Measurements from ENCODE around the gene SETD9.

SETD9 gene

GRCh38 chr5:56909294-56910209, at the start of gene SETD9:
SETD9 (plus strand) TSS chr5:56909596; CDS start chr5:56909646, 50 bp downstream.
- peak; percentile 99 to 100 (median 99) for DNase-seq

- no peak for DNase-seq
Observed at GRCh38 chr5:56861893-56862485, 47.4 kb upstream of the SETD9 start.

DNA sequence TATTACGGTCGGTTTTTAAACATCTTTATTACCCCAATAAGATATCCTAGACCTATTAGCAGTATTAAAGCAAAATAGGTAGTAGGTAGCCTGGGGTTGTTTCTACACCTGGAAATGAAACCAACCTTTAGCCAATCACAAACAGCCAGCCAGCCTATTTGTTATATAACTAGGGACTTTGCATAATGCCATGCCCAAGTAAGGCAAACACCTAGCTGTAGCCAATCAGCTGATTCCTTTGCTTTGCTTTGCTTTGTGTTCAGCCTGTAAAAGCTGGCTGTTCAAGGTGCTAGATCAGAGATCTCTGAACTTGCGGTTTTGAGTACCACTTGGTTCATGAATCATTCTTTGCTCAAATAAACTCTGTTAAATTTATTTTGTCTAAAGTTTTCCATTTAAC, 46.5 kb upstream of the SETD9 start:
- no peak for DNase-seq

DNA sequence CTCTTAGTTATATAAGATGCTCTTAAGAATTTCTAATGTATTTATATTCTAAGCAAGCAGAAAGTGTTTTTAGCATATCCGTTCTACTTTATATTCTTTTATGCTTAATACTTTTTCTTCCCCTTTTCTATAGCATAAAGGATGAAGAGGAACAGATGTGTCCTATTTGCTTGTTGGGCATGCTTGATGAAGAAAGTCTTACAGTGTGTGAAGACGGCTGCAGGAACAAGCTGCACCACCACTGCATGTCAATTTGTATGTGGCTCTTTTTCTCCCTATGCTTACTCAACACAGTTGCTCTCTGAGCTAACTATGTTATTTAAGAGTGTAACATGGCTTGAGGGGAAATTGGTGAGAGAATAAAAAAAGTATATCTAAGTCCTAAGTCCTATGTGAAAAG, 37.6 kb upstream of the SETD9 start:
- no peak for DNase-seq

DNA sequence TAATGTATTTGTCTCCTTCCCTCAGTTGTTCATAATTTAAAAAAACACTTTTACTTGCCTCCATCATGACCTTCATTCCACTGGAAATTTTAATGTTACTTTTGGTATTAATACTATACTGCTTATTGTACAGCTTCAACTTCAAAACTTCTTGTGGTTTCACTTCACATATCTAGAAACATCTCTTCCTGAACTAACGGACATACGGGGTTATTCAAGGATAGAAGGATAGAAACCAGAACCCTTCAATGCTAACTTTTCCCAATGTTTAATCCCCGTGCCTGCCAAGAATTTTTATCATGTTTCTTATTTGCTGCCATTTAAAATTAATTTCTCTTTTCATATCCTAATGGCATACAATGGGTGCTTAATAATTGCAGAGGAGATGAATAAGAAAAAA, 36.3 kb upstream of the SETD9 start:
- DNase-seq, result no peak

DNA sequence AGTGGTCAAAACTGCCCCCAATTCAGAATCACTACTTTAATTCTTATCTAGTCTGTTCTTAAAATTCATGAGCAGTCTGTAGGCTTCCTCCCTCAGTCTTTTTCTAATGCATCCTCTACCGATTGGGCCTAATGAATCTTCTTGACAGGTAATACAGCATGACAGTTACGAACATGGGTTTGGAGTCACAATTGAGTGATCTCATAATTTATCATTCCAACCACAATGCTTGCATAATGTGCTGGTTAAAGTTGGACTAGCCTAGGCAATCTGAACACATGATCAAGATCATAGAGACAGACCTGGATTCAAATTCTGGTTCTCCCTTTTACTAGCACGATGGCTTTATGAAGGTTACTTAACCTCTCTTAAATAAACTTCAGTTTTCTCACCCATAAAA, 33.1 kb upstream of the SETD9 start:
- peak; percentile 39 to 68 (median 55) for DNase-seq

- no peak for DNase-seq
Observed at GRCh38 chr5:56881571-56881970, 27.8 kb upstream of the SETD9 start.

DNA sequence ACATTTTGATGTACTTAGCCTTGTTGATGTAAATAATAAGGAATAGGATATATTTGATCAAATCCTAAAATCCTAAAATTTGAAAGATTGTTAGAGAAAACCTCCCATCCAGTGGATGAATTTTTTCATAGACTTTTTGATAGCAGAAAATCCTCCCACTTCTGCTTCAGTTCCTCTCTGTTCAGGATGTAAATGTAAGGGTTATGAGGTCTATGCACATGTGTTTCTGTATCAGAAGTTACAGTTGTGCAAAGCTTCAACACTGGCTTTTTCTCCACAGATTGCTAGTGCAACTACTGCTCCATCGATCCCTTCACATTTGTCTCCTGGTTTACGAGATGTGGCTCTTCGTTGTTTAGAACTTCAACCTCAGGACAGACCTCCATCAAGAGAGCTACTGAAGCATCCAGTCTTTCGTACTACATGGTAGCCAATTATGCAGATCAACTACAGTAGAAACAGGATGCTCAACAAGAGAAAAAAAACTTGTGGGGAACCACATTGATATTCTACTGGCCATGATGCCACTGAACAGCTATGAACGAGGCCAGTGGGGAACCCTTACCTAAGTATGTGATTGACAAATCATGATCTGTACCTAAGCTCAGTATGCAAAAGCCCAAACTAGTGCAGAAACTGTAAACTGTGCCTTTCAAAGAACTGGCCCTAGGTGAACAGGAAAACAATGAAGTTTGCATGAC, 16.0 kb upstream of the SETD9 start:
- DNase-seq, result no peak

DNA sequence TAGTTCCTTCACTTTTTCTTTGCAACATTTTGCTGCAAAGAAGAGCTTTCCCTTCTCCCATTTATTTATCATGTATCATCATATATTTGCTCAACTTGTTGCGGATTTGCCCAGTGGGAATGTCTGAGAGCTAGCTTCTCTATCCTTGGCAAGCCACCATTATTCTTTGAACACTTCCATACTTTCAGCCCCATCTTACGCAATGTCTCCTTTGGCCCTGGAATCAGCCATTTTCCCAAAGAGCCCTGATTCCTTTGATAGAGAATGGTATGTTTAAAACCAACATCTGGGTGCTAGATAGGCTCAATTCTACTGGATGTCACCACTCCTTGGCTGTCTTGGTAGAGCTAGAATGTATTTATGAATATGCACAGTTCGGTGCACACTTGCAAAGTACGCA, 12.6 kb upstream of the SETD9 start:
- DNase-seq, result no peak

DNA sequence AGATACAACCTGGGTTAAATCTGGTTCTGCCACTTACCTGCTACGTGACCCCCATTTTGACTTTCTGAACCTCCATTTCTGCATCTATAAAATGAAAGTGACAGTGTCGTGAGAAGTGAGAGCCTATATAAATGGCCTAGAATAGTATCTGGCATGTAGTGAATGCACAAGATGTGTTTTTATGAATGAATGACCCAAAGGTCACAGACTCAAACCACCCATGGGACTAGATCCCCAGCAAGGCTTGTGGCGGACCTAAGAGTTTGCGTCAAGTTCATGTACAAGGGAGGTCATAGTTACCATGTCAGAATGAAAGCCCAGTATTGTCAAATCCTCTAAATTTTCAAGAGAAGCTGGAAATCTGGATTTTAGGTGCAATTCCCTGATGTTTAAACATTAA, 11.2 kb upstream of the SETD9 start:
- no peak for DNase-seq

GRCh38 chr5:56900395-56900794, 9.0 kb upstream of the SETD9 start:
- peak; percentile 48 to 70 (median 65) for DNase-seq

DNA sequence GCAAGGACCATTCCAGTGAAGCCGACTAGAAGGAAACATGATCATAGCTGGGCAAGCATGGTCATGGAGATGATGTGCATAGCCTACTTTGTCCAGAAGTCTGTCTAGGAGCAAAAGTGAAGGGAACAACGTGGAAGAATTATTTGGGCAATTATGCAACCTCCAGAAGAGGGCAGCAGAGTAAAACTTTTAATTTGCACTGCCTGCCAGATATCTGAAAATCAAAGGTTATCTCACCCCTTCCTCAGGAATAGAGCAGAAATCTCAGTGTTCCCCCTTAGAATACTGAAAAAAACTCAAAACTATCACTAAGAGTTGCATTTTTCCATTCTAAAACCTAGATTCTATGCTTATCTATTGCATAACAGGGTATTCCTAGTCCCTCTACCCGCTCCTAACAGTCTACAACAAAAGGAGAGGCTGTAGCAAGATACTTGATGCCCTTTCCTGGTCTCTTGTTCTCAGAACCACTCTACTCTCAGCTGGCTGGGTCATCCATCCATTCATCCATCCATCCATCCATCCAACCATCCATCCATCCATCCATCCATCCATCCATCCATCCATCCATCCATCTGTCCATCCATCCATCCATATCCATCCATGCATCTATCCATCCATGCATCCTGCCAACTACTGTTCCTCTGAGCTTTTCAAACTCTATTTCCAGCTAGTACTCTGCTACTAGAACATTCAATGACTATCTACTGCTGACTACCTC, 8.4 kb upstream of the SETD9 start:
- DNase-seq, result peak; percentile 67 to 76 (median 73)

GRCh38 chr5:56908942-56909293, 478 bp upstream of the SETD9 start:
- DNase-seq, result no peak

GRCh38 chr5:56910210-56910965, 992 bp downstream of the SETD9 start:
- peak; percentile 73 to 77 (median 74) for DNase-seq

DNA sequence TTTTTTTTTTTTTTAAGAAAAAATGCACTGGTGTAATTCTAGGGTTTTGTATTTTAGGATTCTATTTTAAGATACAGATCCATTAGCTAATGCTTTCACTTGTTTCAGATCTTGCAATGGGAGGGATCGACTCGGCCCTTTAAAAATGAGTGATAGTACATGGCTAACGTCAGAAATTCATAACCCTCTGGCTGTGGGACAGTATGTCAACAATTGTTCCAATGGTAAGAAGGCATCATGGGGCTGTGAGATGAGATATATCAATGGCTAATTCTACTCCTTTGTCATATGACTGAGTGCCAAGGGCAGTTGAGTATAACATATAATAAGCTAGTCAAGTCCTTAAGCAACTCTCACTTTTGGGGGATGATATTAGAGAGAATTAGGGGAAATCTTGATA, 4.4 kb downstream of the SETD9 start:
- no peak for DNase-seq

DNA sequence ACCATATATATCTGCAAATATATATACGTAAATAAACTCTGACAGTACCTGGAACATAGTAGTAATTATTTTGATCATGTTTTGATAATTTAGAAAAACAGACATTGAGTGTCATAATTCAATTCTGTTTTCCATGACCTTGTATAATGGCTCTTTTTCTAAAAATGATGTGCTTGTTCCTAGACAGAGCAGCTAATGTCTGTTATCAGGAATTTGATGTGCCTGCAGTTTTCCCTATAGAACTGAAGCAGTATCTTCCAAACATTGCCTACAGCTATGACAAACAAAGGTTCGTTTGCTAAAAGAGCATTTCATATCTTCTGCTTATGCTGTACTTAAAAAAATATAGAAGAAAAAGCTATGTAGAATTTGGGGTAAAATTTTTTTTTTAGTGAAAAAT, 5.3 kb downstream of the SETD9 start:
- no peak for DNase-seq

DNA sequence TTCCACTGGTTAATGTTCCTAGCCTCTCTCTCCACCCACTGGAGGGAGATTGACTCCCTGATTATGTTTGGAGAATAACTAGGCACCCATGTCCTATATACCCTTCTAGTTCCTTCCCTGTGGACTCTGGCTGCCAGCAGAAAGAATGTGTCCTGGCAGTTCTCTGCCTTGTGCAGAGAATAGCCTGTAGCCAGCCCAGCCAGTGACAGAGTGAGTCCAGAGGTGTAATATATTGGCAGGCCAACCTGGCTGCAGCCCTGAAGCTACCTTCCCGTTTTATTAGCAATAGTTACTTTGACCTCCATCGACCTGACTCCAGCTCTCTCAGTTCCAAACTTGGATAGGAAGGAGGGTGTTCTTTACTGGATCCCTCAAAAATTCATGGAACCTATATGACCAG, 8.1 kb downstream of the SETD9 start:
- DNase-seq, result no peak

DNA sequence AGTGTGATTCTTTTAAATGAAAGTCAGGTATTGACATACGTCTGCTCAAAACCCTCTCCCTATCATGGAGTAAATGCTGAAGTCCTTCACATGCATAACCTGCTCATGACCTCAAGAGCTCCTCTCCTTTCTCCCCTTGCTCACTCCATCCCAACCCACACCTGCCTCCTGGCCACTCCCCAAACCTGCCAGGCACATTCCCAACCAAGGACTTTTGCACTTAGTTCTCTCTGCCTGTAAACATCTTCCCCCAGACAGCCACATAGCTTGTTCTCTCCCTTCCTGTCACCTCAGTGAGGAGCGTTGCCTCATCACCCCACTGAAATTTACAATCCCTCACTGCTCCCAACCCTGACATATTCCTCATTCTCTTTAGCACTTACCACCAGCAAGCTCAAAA, 8.7 kb downstream of the SETD9 start:
- DNase-seq, result no peak

- no peak for DNase-seq
Observed at GRCh38 chr5:56919942-56920662, 10.7 kb downstream of the SETD9 start.

GRCh38 chr5:56922922-56923321, 13.5 kb downstream of the SETD9 start:
- DNase-seq, result no peak

DNA sequence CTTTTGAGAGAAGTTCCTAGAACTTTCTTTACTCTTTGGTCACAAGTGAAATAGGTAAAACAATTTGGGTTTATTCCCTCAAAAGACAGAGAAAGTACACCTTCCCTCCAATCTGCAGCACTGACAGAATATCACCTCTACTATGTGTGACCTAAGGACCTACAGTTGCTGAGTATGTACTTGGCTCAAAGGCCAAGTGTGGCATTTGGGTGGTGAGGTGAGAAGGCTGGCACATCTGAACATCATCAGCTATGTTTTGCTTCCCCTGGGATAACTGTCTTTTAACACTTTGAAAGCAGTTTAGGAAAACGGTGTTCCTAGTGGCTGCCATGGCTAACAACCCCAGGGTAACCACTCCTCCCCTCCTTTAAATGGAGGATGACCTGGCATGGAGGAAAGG, 24.9 kb downstream of the SETD9 start:
- DNase-seq, result no peak

DNA sequence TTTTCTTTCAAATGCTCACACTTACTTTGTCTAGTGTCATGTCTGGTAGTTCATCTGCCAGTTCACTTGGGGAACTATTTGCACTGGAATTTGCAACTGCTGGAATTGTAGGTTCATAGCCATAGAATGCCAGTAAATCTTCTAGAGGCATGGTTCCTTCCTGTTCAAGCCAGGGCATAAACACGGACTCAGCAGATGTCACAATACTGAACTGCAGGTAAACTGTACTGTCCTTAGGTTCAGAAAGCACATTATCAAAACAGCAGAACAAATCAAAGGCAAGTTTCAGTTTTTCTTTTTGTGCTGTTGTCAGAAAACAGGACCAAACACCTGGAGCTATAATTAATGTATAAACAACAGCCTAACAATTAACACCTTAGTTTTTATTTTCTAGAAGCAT, 29.5 kb downstream of the SETD9 start:
- DNase-seq, result no peak
